ENCODE results near the gene IRAK1. TPM values are rescaled to one million over a fixed set of nuclear protein-coding genes. Genes with fewer than 3 reads are reported as not detected.

Gene IRAK1
- polyA plus RNA-seq: 10 to 100 TPM; 58.8 to 61.8 TPM

DNA sequence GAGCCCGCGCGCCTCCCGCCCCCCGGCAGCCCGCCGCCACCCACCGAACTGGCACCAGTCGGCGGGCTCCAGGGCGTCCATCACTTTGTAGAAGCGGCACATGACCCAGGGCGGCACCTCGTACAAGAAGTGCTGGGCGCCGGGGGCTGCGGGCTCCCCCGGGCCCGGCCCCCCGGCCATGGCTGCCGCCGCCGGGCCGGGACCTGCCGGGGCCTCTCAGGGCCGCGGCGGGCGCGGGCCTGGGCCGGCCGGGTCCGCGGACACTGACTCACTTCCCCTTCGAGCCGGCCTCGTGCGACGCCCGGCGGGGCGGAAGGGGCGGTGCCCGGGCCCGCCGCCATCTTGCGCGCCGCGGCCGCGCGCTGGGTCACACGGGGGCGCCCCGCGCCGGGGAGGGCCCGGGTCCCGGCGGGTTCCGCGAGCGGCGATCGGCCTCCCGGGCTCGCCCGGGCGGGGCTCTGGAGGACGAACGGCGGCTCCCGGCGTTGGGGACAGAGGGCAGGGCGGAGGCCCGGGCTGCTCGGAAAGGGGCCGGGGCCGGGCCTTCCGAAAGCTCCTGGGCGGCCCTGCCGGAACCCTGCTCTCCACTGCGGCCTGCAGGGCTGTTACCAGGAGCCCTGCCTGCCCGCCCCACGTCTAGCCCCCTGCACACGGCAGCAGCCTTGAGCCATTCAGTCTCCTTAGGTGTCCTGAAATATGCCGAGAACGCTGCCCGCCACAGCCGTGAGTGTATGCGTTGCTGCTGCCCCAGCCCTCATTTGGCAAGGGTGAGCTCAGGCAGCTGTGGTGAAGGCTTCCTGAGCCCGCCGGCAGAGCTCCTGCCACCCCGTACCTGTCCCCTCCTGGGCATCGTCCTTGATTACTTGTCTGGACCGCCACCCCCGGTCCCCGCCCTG, at the start of gene IRAK1:
Gene IRAK1, minus strand, starts transcription at position 270 of the 896 bp plus-strand sequence. Its CDS starts 90 bp downstream, at position 180.
- Histone ChIP-seq H3K9me3 (ENCODE audit: control insufficient read depth in 2 of 2, insufficient read depth in 1 of 2, low read depth in 1 of 2, low read length in 1 of 2) (no peaks in the 10 kb centered on the region), H3K27ac (ENCODE audit: low read depth in 2 of 2, low read length in 1 of 2) (peak within 1 kb of the TSS; percentile 77 to 91), H3K4me1 (ENCODE audit: control insufficient read depth in 2 of 2, insufficient read depth in 2 of 2, low read length in 1 of 2) (peaks cover 0 to 13% of the 10 kb centered on the region in 2 donors), H3K27me3 (ENCODE audit: control insufficient read depth in 1 of 2, insufficient read depth in 2 of 2, low read length in 2 of 2) (no peaks in the 10 kb centered on the region), H3K4me3 (ENCODE audit: low read depth in 1 of 2, low read length in 2 of 2) (peak within 1 kb of the TSS; percentile 53 to 65), H3K36me3 (ENCODE audit: control insufficient read depth in 2 of 2, insufficient read depth in 2 of 2, low read length in 1 of 2) (peaks cover 0 to 13% of the 10 kb centered on the region in 2 donors)
- WGBS, 2 donors: 1 to 34% methylated on average over 26 to 99 of the region's 99 CpGs

DNA sequence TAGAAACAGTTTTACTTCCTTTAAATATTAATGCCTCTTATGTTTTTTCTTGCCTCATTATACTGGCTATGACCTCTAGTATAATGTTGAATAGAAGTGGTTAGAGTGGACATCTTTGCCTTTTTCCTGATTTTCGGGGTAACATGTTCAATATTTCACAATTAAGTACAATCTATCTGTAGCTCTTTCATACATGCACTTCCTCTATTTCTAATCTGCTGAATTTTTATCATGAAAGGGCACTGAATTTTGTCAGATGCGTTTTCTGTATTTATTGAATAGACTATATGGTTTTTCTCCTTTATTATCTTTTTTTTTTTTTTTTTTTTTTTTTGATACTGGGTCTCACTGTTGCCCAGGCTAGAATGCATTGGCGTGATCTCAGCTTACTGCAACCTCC, 48.9 kb upstream of the IRAK1 start:
- Histone ChIP-seq H3K9me3 (ENCODE audit: control insufficient read depth in 2 of 2, insufficient read depth in 1 of 2, low read depth in 1 of 2, low read length in 1 of 2) (no peaks in the 10 kb centered on the region), H3K4me3 (ENCODE audit: low read depth in 1 of 2, low read length in 2 of 2) (no peak overlapping the region), H3K36me3 (ENCODE audit: control insufficient read depth in 2 of 2, insufficient read depth in 2 of 2, low read length in 1 of 2) (no peaks in the 10 kb centered on the region), H3K27me3 (ENCODE audit: control insufficient read depth in 1 of 2, insufficient read depth in 2 of 2, low read length in 2 of 2) (no peaks in the 10 kb centered on the region), H3K27ac (ENCODE audit: low read depth in 2 of 2, low read length in 1 of 2) (no peak overlapping the region), H3K4me1 (ENCODE audit: control insufficient read depth in 2 of 2, insufficient read depth in 2 of 2, low read length in 1 of 2) (peaks cover 3 to 8% of the 10 kb centered on the region in 2 donors)
- WGBS, 2 donors: 78 to 93% methylated on average over 3 of the region's 3 CpGs

DNA sequence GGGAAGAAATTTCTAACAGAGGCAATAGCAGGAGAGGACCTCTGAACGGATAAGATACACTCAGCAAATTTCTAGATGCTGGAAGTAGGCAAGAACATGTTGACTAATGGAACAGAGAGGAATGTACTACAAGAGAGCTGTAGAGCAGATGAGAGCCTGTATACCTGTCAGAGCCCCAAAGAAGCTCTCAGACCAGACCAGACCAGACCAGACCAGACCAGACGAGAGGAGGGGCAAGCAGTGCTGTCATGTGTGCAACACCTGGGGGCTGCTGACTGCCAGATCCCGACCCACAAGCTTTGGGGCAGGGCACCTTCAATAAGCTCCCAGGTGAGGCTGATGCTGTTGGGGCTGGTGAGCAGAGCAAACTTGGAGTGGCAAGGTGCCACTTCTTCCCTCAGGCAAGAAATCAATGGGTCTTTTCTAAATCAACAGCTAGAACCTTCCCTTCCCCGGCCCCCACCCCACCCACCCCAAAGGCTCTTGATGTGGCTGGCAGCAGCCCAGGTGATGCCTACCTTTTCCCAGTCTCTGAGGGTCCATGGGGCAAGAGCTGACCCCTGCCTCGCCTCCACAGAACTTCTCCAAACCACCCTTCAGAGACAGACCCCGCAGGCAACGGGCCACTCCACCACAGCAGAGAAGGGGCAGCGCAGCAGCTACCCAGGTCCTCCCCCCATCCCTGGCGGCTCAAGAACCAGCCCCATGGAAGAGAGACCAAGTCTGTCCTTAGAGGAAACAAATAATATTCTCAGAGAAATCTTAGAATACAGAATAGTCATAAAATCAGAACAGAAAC, 45.1 kb upstream of the IRAK1 start:
- Histone ChIP-seq H3K27ac (ENCODE audit: low read depth in 2 of 2, low read length in 1 of 2) (no peak overlapping the region), H3K36me3 (ENCODE audit: control insufficient read depth in 2 of 2, insufficient read depth in 2 of 2, low read length in 1 of 2) (no peaks in the 10 kb centered on the region), H3K9me3 (ENCODE audit: control insufficient read depth in 2 of 2, insufficient read depth in 1 of 2, low read depth in 1 of 2, low read length in 1 of 2) (no peaks in the 10 kb centered on the region), H3K4me1 (ENCODE audit: control insufficient read depth in 2 of 2, insufficient read depth in 2 of 2, low read length in 1 of 2) (peaks cover 3 to 12% of the 10 kb centered on the region in 2 donors), H3K4me3 (ENCODE audit: low read depth in 1 of 2, low read length in 2 of 2) (no peak overlapping the region), H3K27me3 (ENCODE audit: control insufficient read depth in 1 of 2, insufficient read depth in 2 of 2, low read length in 2 of 2) (no peaks in the 10 kb centered on the region)
- 64 to 74% methylated on average over 9 of the region's 9 CpGs for WGBS, 2 donors

DNA sequence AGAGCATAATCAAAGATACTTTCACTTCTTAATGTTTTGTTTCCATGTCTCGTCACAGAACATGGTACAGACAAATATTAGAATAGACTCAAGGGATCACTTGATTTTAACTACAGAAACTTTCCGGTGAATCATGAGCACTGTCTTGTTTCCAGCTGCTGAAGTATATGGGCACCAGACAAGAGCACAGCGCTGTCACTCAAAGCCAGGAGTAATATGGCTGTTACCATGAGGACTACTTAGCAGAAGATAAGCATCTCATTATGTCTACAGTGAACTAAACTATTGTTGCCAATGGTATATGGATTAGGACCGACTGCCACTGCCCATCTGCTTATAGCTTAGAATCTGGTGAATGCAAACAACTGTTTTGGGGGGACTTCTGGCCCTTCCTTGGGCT, 43.5 kb upstream of the IRAK1 start:
- Histone ChIP-seq H3K36me3 (ENCODE audit: control insufficient read depth in 2 of 2, insufficient read depth in 2 of 2, low read length in 1 of 2) (no peaks in the 10 kb centered on the region), H3K9me3 (ENCODE audit: control insufficient read depth in 2 of 2, insufficient read depth in 1 of 2, low read depth in 1 of 2, low read length in 1 of 2) (no peaks in the 10 kb centered on the region), H3K4me3 (ENCODE audit: low read depth in 1 of 2, low read length in 2 of 2) (no peak overlapping the region), H3K27me3 (ENCODE audit: control insufficient read depth in 1 of 2, insufficient read depth in 2 of 2, low read length in 2 of 2) (peaks cover 0 to 3% of the 10 kb centered on the region in 2 donors), H3K4me1 (ENCODE audit: control insufficient read depth in 2 of 2, insufficient read depth in 2 of 2, low read length in 1 of 2) (peaks cover 3 to 12% of the 10 kb centered on the region in 2 donors), H3K27ac (ENCODE audit: low read depth in 2 of 2, low read length in 1 of 2) (no peak overlapping the region)
- 70 to 80% methylated on average over 4 of the region's 4 CpGs for WGBS, 2 donors

DNA sequence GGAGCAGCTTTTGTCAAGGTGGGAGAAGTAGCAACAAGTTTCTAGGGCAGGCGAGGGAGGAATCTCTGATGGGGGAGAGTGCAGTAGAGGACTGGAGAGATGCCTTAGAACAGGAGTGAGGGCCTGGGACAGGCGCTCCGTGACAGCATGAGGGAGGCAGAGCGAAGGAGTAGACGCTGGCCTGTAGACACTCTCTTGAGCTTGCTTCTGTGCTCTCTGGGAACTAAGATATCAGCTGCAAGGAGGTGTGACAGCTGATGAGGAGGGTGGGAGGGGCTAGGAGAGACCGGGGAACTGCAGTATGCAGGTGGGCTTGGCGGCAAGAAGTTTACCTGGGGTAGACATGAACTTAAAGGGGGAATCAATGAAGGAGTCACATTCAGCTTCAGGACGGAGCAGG, 42.1 kb upstream of the IRAK1 start:
- 77 to 82% methylated on average over 8 of the region's 8 CpGs for WGBS, 2 donors

DNA sequence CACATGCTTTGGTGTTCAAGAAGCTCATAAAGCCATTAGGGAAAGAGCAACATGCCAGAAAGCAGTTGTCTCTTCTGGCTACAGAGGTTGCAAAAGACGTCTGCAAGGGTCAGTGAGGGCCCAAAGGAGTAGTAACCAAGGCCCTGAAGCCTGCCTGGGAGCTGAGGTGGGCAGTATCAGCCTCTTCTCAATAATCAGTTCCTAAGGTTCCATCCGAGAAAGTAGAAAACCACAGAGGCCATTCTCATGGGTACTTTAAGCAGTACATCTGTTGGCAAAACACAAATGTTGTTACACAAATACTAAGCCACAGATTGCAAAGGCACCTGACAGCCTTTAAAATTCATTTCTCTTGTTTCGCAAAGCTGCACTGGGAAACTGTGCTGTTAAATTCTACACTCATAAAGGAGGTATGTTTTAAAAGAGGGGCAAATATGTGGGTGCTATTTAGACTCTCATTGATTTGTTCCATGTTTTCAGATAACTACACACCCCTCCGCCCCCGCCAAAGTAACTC, 40.1 kb upstream of the IRAK1 start:
- 68 to 83% methylated on average over 5 of the region's 5 CpGs for WGBS, 2 donors
- H3K4me1 ChIP-seq (ENCODE audit: control insufficient read depth in 2 of 2, insufficient read depth in 2 of 2, low read length in 1 of 2): peaks cover 3 to 11% of the 10 kb centered on the region in 2 donors
- H3K36me3 ChIP-seq (ENCODE audit: control insufficient read depth in 2 of 2, insufficient read depth in 2 of 2, low read length in 1 of 2): no peaks in the 10 kb centered on the region
- H3K4me3 ChIP-seq (ENCODE audit: low read depth in 1 of 2, low read length in 2 of 2): no peak overlapping the region
- no peak overlapping the region for H3K27ac ChIP-seq (ENCODE audit: low read depth in 2 of 2, low read length in 1 of 2)
- H3K9me3 ChIP-seq (ENCODE audit: control insufficient read depth in 2 of 2, insufficient read depth in 1 of 2, low read depth in 1 of 2, low read length in 1 of 2): no peaks in the 10 kb centered on the region
- H3K27me3 ChIP-seq (ENCODE audit: control insufficient read depth in 1 of 2, insufficient read depth in 2 of 2, low read length in 2 of 2): peaks cover 0 to 3% of the 10 kb centered on the region in 2 donors

More for the DNA sequence above, 42.1 kb upstream of the IRAK1 start:
- no peaks in the 10 kb centered on the region for H3K36me3 ChIP-seq (ENCODE audit: control insufficient read depth in 2 of 2, insufficient read depth in 2 of 2, low read length in 1 of 2)
- no peaks in the 10 kb centered on the region for H3K9me3 ChIP-seq (ENCODE audit: control insufficient read depth in 2 of 2, insufficient read depth in 1 of 2, low read depth in 1 of 2, low read length in 1 of 2)
- peaks cover 3 to 12% of the 10 kb centered on the region in 2 donors for H3K4me1 ChIP-seq (ENCODE audit: control insufficient read depth in 2 of 2, insufficient read depth in 2 of 2, low read length in 1 of 2)
- peaks cover 0 to 3% of the 10 kb centered on the region in 2 donors for H3K27me3 ChIP-seq (ENCODE audit: control insufficient read depth in 1 of 2, insufficient read depth in 2 of 2, low read length in 2 of 2)
- no peak overlapping the region for H3K27ac ChIP-seq (ENCODE audit: low read depth in 2 of 2, low read length in 1 of 2)
- no peak overlapping the region for H3K4me3 ChIP-seq (ENCODE audit: low read depth in 1 of 2, low read length in 2 of 2)

- H3K27ac ChIP-seq (ENCODE audit: low read depth in 2 of 2, low read length in 1 of 2): no peak overlapping the region
- no peaks in the 10 kb centered on the region for H3K9me3 ChIP-seq (ENCODE audit: control insufficient read depth in 2 of 2, insufficient read depth in 1 of 2, low read depth in 1 of 2, low read length in 1 of 2)
- WGBS, 2 donors: 0 to 34% methylated on average over 1 of the region's 1 CpG
- no peak overlapping the region for H3K4me3 ChIP-seq (ENCODE audit: low read depth in 1 of 2, low read length in 2 of 2)
- H3K27me3 ChIP-seq (ENCODE audit: control insufficient read depth in 1 of 2, insufficient read depth in 2 of 2, low read length in 2 of 2): peaks cover 0 to 3% of the 10 kb centered on the region in 2 donors
- H3K4me1 ChIP-seq (ENCODE audit: control insufficient read depth in 2 of 2, insufficient read depth in 2 of 2, low read length in 1 of 2): peaks cover 3 to 9% of the 10 kb centered on the region in 2 donors
- H3K36me3 ChIP-seq (ENCODE audit: control insufficient read depth in 2 of 2, insufficient read depth in 2 of 2, low read length in 1 of 2): no peaks in the 10 kb centered on the region
These were observed 39.5 kb upstream of the IRAK1 start for GRCh38 chrX:154059231-154059630.

- H3K4me1 ChIP-seq (ENCODE audit: control insufficient read depth in 2 of 2, insufficient read depth in 2 of 2, low read length in 1 of 2): peaks cover 0 to 2% of the 10 kb centered on the region in 2 donors
- H3K27ac ChIP-seq (ENCODE audit: low read depth in 2 of 2, low read length in 1 of 2): no peak overlapping the region
These were observed 38.7 kb upstream of the IRAK1 start for GRCh38 chrX:154058214-154058997.

DNA sequence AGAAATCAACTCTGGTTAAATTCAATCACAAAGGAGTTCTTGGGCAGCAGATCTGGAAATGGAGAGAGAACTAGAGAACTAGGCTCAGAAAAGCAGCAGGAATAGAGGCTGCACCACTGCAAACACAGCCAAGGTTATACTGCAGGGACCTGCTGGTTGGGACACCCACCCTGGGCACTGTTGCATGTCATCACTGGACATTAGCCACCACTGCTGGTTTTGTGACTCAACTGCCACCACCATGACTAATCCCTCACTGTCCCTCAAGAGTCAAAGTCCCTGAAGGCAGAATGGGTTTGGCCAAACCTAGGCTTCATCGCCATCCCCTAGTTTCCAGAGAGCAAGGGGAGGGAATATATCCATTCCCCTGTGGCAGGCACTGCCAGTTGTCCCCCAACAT, 38.1 kb upstream of the IRAK1 start:
- Histone ChIP-seq H3K27me3 (ENCODE audit: control insufficient read depth in 1 of 2, insufficient read depth in 2 of 2, low read length in 2 of 2) (peaks cover 0 to 3% of the 10 kb centered on the region in 2 donors), H3K9me3 (ENCODE audit: control insufficient read depth in 2 of 2, insufficient read depth in 1 of 2, low read depth in 1 of 2, low read length in 1 of 2) (no peaks in the 10 kb centered on the region), H3K4me3 (ENCODE audit: low read depth in 1 of 2, low read length in 2 of 2) (no peak overlapping the region), H3K4me1 (ENCODE audit: control insufficient read depth in 2 of 2, insufficient read depth in 2 of 2, low read length in 1 of 2) (no peaks in the 10 kb centered on the region), H3K36me3 (ENCODE audit: control insufficient read depth in 2 of 2, insufficient read depth in 2 of 2, low read length in 1 of 2) (no peaks in the 10 kb centered on the region), H3K27ac (ENCODE audit: low read depth in 2 of 2, low read length in 1 of 2) (no peak overlapping the region)
- 77 to 95% methylated on average over 1 of the region's 1 CpG for WGBS, 2 donors

More at GRCh38 chrX:154058214-154058997, 38.7 kb upstream of the IRAK1 start:
- Histone ChIP-seq H3K9me3 (ENCODE audit: control insufficient read depth in 2 of 2, insufficient read depth in 1 of 2, low read depth in 1 of 2, low read length in 1 of 2) (no peaks in the 10 kb centered on the region), H3K4me3 (ENCODE audit: low read depth in 1 of 2, low read length in 2 of 2) (no peak overlapping the region), H3K27me3 (ENCODE audit: control insufficient read depth in 1 of 2, insufficient read depth in 2 of 2, low read length in 2 of 2) (peaks cover 0 to 3% of the 10 kb centered on the region in 2 donors), H3K36me3 (ENCODE audit: control insufficient read depth in 2 of 2, insufficient read depth in 2 of 2, low read length in 1 of 2) (no peaks in the 10 kb centered on the region)
- 80 to 85% methylated on average over 11 of the region's 11 CpGs for WGBS, 2 donors

Data from esophagus (tissue), 2 donors.